GM12874 (cell line): ENCODE results near the gene MPP2.

Experiments used
- TF ChIP-seq, protein P1 (sequence below): IDR thresholded peaks from 2 replicates; pipeline ENCODE4 v1.5.1; 2011; ENCODE audit warnings: low read depth, mild to moderate bottlenecking, control low read depth, low read length, moderate library complexity; ENCODE audit not compliant: insufficient read depth

MPP2 gene

GRCh38 chr17:43868226-43868994 is 38.9 kb downstream of the MPP2 start:
- TF ChIP-seq, protein P1, sequence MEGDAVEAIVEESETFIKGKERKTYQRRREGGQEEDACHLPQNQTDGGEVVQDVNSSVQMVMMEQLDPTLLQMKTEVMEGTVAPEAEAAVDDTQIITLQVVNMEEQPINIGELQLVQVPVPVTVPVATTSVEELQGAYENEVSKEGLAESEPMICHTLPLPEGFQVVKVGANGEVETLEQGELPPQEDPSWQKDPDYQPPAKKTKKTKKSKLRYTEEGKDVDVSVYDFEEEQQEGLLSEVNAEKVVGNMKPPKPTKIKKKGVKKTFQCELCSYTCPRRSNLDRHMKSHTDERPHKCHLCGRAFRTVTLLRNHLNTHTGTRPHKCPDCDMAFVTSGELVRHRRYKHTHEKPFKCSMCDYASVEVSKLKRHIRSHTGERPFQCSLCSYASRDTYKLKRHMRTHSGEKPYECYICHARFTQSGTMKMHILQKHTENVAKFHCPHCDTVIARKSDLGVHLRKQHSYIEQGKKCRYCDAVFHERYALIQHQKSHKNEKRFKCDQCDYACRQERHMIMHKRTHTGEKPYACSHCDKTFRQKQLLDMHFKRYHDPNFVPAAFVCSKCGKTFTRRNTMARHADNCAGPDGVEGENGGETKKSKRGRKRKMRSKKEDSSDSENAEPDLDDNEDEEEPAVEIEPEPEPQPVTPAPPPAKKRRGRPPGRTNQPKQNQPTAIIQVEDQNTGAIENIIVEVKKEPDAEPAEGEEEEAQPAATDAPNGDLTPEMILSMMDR, result no peak

DNA sequence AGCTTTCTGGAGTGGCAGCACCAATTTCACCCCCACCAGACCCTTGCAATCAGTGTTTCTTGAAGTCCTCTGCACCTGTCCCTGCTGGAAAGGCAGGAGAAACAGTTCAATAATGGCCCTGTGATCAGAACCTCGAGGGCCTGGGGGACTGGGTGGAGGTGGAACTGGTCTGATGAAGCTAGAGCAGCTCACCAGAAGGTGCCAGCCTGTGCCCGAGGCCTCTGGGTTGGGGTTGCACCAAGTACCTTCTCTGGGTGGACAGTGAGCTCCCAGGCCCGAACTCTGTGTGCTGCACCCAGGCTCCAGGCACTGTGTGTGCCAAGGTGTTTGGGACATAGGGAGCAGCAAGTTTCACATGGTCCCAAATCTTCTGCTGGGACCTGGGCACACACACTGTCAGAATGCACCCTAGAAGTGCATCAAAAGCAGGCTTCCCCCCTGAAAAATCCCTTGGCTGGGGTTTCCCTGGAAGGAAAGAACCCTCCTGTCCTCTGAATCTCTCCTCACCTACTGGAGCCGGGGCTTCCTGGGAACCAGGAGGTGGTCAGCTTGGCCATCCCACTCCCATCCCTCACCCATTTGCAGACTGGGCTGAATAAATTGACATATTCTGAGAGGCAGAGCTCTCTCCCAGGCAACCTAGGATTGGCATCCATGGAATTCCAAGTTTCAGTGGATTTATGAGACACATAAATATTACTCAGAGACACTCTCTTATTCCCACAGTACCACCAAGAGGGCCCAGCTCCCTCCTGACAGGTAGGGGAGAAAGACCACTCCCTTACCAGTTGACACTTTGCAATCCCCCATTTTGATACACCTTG is 43.0 kb downstream of the MPP2 start:
- TF ChIP-seq, protein P1, result no peak

DNA sequence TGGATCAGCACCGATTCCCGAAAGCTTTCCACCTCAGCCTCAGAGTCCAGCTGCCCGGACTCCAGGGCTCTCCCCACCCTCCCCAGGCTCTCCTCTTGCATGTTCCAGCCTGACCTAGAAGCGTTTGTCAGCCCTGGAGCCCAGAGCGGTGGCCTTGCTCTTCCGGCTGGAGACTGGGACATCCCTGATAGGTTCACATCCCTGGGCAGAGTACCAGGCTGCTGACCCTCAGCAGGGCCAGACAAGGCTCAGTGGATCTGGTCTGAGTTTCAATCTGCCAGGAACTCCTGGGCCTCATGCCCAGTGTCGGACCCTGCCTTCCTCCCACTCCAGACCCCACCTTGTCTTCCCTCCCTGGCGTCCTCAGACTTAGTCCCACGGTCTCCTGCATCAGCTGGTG is 45.4 kb downstream of the MPP2 start:
- TF ChIP-seq, protein P1, result no peak

- TF ChIP-seq, protein P1, result no peak
These were observed 46.3 kb downstream of the MPP2 start for GRCh38 chr17:43860927-43861622.

- TF ChIP-seq, protein P1, result no peak
These were observed 47.1 kb downstream of the MPP2 start for GRCh38 chr17:43860077-43860725.

- TF ChIP-seq, protein P1, result no peak
These were observed 49.3 kb downstream of the MPP2 start for GRCh38 chr17:43857957-43858600.

GRCh38 chr17:43857141-43857540 is 50.2 kb downstream of the MPP2 start:
- TF ChIP-seq, protein P1, result no peak
